ENCODE measurements around the gene ASB6.
A peak's percentile ranks its signal among the peaks of the same experiment; 100 is the strongest.
"Not testable (repeated sequence)": the region's sequence is repeated elsewhere in the genome, so short reads cannot be mapped to it uniquely, and the experiment has no call there.

The ASB6 gene

GRCh38 chr9:129665814-129666520 lies 24.0 kb upstream of the ASB6 start:
- peak; percentile 29 for DNase-seq

DNA sequence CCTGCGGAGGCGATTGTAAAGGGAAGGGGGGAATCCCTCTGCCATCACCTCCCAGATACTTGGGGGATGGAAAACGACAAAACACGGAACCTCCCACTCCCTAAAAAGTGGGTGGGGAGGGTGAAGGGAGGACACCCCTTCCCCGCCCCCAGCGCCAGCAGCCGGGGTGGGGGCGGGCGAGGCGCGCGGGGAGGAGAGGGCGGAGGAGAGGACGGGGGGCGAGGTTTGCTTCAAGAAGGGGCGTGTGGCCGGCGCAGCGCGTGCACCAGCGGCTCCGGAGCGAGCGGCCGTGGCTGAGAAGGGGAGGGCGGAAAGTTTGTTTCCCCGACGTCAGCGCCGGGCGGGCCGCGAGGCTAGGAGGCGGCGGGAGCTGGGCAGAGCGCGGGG lies 23.4 kb upstream of the ASB6 start, which contains the start of gene PRRX2:
Gene PRRX2 (plus strand): TSS at position 259 of the 387 bp plus-strand sequence. CDS start 221 bp downstream, outside the sequence.
- DNase-seq, result peak; percentile 51

- DNase-seq, result peak; percentile 30
Measured at GRCh38 chr9:129664746-129665388, 22.9 kb upstream of the ASB6 start.

DNA sequence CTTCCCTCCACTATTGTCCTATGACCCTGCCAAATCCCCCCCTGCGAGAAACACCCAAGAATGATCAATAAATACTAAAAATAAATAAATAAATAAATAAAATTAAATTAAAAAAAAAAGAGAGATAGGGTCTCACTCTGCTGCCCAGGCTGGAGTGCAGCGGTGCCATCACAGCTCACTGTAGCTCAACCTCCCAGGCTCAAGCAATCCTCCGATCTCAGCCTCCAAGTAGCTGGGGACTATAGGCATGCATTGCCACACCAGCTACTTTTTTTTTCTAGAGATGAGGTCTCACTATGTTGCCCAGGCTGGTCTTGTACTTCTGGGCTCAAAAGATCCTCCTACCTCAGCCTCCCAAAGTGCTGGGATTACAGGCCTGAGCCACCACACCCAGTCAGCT lies 20.3 kb upstream of the ASB6 start:
- DNase-seq, result not testable (repeated sequence)

DNA sequence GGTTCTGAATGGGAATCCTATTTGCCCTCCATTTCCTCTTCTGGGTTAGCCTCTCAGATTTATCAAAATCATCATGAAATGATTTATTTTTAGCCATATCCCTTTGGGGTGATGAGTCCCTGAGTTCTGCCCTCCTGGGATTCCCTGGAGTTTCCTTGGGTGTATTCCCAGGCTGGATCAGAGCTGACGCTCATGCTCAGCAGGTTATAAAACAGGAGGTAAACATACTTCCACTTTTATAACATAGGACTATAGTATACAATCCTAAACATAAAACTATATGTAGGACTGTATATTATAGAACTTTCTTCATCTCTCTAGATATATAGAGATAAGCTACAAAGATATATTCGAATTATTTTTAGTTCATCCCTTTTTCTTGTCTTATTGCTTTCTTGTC lies 19.1 kb upstream of the ASB6 start:
- no peak for DNase-seq

GRCh38 chr9:129656795-129657390 lies 14.9 kb upstream of the ASB6 start:
- DNase-seq, result no peak

- no peak for DNase-seq
Measured at GRCh38 chr9:129655696-129656095, 13.7 kb upstream of the ASB6 start.

DNA sequence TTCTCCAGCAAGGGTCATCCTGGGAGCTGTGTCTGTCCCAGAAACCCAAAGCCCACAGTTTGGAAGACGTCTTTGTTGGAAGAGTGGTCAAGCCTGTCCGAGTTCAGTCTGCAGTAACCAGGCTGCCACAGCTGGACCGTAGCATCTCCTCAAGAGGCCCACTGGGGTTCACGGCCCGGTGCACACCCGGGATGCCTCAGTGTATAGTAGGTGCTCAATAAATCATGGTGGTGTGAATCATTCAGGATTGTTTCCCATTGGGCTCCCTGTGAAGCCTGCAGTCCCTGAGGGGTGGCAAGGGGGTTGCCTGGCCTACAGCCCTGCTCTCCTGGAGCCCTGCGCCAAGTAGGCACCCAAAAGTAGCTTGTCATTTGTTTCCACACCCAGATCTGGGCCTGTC lies 13.2 kb upstream of the ASB6 start:
- no peak for DNase-seq

DNA sequence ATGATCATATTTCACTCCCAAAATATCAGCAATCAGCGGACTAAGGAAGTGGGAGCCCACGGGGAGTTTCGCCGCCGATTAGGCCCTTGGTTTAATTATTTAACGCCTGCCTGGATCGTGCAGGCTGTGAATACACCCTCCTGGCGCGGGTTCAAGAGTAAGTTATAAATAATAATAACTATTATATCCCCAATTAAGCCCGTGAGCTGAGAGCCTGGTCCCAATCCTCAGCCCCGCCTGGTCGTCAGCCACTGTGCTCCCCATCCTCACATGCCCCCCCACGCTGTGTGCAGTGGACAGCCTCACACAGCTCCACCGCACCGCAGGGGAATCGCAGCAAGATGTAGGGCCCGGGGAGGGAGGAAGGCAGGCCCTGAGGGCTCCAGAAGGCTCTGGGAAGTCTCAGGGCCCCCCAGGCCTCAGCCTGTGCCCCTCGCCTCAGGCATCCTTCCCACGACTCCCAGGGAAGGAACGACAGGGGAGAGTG lies 12.6 kb upstream of the ASB6 start:
- DNase-seq, result no peak

DNA sequence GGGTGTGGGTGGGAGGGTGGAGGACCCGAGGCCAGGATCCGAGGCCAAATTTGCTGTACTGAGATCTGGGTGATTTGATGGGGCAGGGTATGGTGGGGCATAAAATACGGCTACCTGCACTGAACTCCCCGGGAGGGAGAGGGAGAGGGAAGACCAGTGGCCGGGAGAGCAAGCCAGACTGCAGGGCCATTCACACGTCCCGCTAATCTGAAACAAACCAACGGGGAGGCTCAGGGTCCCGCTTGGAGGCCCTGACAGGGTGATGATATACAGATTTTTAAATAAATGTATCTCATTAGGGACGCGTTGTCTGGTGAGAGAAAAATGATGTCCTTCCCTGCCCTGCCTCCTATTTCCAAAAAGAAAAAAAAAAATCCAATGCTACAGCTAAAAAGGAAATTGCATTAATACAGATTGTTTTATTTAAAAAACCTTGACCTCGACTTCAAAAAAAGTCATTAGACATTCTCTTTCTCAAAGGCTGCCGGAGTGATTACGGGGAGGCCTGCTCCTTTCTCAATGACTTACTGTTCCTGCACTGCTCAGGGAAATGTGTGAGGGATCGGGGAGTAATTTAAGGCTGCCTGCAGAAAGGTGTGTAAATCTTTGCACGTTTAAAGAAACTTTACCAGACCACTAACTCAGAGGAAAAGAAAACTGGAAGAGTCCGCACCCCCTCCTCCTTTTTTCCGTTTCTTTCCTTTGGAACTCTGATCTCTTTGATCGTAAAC lies 12.0 kb upstream of the ASB6 start:
- DNase-seq, result no peak

DNA sequence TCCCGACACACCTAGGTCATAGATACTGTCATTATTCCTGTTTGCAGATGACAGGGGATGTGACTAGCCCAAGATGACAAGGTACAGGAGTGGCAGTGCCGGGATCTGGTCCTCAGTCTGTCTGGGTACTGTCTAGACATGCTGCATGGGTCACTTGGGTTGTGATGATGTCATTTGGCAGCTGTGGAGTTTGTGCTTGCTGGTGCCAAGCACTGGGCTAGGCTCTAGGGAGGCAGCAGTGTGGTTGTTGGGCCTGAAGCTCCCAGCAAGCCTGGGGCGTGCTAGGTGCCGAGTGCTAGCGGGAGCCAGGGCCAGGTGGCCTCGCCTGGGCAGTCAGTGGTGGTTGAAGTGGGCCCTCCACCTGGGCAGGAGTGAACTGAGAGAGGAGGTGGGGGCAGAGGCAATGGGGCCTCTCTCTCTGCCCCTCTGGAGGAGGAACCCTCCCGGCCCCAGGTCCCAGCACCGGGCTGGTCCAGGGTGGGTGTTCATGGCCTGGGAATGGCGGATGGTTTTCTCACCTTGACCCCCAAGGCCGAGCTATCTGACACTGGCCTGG lies 8.8 kb upstream of the ASB6 start:
- DNase-seq, result no peak

DNA sequence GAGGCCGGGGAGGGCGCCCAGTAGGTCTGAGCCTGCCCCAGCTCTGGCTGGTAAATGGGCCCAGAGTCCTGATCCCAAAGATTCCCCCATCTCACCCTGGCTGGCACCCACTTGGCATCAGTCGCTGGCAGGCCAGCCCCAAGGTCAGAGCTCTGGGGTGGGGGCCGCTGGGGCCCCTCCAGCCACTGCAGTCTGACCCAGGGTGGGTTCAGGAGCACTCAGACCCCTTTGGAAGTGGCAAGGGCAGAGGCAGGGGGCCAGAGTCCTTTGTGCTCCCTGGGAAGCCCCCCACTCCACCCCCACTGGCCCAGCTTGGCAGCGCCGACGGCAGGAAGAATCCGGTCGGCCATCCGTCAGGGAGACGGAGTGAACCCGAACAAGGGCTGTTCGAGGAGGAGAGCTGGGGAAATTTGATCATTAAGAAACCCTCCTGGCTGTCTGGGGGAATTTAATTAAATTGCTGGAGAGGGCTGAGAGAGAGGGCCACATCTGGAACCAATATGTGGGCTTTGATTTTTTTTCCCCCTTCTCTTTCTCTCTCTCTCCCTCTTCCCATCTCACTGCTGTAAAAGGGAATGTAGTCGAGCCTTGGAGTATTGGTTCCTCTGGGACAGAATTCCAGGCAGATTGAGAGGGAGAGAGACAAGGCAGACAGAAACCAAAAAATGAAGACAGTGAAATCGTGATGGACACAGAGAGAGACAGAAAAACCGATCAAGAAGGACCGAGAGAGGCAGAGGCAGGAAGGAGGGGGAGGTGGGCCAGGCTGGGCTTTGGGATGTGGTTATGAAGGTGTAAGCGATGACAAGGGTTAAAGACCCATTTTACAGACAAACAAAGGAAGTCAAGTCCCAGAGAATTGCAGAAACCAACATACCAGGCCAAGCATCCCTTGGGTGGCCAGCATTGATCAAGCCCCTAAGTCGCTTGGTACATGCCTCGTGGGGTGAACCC lies 8.1 kb upstream of the ASB6 start:
- no peak for DNase-seq

DNA sequence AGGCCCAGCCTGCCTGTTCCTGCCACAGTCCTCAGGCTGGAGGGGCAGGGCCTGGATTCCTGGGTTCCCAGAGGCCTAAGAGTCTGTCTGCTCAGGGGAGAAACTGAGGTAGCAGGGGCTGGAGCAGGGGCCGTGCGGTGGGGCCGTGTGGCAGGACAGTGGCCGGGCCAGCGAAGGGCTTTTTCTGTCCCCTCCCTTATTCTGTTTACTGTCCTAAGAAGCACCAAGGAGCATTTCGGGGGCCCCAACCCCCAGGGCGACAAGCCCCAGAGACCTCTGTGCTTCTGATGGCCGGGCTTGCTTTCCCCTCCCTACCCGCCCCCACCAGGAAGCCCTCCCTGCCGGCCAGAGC lies 6.8 kb upstream of the ASB6 start:
- no peak for DNase-seq

GRCh38 chr9:129648092-129648763 lies 6.3 kb upstream of the ASB6 start:
- DNase-seq, result no peak

- no peak for DNase-seq
Measured at GRCh38 chr9:129647635-129648034, 5.7 kb upstream of the ASB6 start.

- no peak for DNase-seq
Measured at GRCh38 chr9:129646654-129647053, 4.7 kb upstream of the ASB6 start.

GRCh38 chr9:129646252-129646651 lies 4.3 kb upstream of the ASB6 start:
- no peak for DNase-seq

GRCh38 chr9:129644902-129645301 lies 3.0 kb upstream of the ASB6 start:
- DNase-seq, result no peak

GRCh38 chr9:129644365-129644764 lies 2.4 kb upstream of the ASB6 start:
- no peak for DNase-seq

- DNase-seq, result no peak
Measured at GRCh38 chr9:129643706-129644105, 1.8 kb upstream of the ASB6 start.
